Choroid plexus epithelial cell (primary cell): ENCODE data around the gene ZNF736.

Experiments used
- DNase-seq: peaks from one replicate; pipeline ENCODE4 v3.0.0-alpha.2; 2010; ENCODE audit warnings: low read depth
- H3K4me3 ChIP-seq: 2 replicates; pipeline ENCODE4 v1.5.1; 2011; ENCODE audit warnings: low read depth, mild to moderate bottlenecking, control low read depth, low read length, moderate library complexity
- TF ChIP-seq, protein P1 (sequence below): conservative IDR thresholded peaks from 2 replicates; pipeline ENCODE4 v1.5.1; 2011; ENCODE audit warnings: low read depth, mild to moderate bottlenecking, control low read depth, inconsistent platforms, low read length, moderate library complexity

ZNF736 gene

DNA sequence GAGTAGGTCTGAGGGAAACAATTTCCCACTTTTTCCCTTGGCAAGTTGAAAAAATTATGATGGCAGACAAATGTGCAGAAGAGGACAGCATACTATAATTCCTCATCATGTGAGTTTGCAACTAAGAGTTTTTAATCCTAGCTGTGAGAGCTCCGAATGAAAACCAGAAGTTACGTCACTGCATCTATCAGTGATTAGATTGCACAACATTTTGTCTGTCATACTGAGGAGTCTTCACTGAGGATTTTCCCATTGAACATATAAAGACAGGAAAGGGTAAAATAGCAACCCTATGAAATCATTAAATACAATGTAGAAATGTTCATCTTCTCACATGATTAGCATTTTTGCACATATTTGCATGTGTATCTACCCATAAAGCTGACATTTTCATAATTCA lies 45.8 kb downstream of the ZNF736 start:
- no peak for DNase-seq
- TF ChIP-seq, protein P1, sequence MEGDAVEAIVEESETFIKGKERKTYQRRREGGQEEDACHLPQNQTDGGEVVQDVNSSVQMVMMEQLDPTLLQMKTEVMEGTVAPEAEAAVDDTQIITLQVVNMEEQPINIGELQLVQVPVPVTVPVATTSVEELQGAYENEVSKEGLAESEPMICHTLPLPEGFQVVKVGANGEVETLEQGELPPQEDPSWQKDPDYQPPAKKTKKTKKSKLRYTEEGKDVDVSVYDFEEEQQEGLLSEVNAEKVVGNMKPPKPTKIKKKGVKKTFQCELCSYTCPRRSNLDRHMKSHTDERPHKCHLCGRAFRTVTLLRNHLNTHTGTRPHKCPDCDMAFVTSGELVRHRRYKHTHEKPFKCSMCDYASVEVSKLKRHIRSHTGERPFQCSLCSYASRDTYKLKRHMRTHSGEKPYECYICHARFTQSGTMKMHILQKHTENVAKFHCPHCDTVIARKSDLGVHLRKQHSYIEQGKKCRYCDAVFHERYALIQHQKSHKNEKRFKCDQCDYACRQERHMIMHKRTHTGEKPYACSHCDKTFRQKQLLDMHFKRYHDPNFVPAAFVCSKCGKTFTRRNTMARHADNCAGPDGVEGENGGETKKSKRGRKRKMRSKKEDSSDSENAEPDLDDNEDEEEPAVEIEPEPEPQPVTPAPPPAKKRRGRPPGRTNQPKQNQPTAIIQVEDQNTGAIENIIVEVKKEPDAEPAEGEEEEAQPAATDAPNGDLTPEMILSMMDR = no peak
- H3K4me3 ChIP-seq = no peak overlapping the region

DNA sequence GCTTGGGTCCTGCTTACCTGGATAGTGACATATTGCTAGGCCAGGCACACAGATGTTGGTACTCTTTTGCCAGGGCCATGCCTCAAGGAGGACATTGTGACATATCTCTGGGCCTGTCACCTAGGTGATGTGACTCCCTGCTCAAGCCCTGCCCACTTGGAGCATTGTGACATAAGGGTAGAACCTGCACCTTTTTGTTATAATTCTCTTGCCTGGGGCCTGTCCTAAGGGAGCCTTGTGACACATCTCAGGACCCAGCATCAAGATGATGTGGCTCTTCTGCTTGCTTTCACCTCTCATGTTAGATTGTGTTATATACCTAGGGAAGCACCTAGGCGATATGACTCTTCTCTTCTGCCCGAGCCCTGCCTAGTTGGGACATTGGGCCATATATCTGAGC lies 57.4 kb downstream of the ZNF736 start:
- no peak overlapping the region for H3K4me3 ChIP-seq
- TF ChIP-seq, protein P1 = no peak
- no peak for DNase-seq

DNA sequence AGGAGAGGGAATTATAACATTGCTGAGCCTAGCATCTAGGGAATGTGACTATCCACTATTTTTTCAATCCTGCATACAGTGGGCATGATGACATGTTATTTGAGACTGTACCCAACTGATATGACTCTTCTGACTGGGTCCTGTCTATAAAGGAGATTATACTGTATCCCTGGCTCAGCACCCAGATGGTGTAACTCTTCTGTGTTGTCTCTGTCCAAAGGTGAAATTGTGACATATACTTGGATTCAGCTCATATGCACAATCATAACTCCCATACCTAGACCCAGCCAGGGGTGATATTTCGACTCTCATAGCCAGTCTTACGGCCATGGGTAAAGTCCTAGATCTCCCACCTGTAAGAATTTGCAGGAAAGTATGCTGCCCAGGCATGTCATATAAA lies 59.3 kb downstream of the ZNF736 start:
- TF ChIP-seq, protein P1 = no peak
- DNase-seq = no peak
- H3K4me3 ChIP-seq = no peak overlapping the region

DNA sequence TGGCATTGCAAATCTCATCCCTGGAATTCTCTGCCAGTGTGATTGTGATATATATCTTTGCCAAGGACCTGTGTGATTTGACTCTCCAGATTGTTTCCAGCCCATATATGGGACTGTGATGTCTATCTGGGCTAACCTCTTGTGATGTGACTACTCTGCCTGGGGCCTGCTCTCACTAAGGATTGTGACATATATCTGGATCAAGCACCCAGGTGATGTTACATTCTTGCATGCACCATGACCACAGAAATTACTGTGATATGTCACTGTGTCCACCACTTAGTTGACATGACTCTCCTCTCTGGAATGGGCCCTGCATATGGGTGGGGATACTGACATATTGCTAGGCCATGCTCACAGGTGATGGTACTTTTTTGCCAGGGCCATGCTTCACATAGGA lies 86.6 kb downstream of the ZNF736 start:
- TF ChIP-seq, protein P1 = no peak
- no peak overlapping the region for H3K4me3 ChIP-seq
- DNase-seq = no peak
